Hepatocyte (in vitro differentiated cells): Measurements from ENCODE around the gene SERPINA3. TPM values are rescaled to one million over a fixed set of nuclear protein-coding genes. Genes with fewer than 3 reads are reported as not detected.
A peak's percentile ranks its signal among the peaks of the same experiment; 100 is the strongest.
"Not testable (repeated sequence)": the region's sequence is repeated elsewhere in the genome, so short reads cannot be mapped to it uniquely, and the experiment has no call there.

Experiments
- DNase-seq: peaks from one replicate; pipeline ENCODE4 v3.0.0-alpha.2; 2016; ENCODE audit warnings: low spot score
- H2AFZ ChIP-seq: fragments of 200-600 bp; sonication (generic); 2 replicates; pipeline ENCODE4 v1.6.0; 2016; ENCODE audit warnings: antibody characterized with exemption, mild to moderate bottlenecking
- H3K27ac ChIP-seq: fragments of 200-600 bp; sonication (generic); 2 replicates; pipeline ENCODE4 v1.5.1; 2016; ENCODE audit warnings: mild to moderate bottlenecking
- H3K27me3 ChIP-seq: fragments of 200-600 bp; sonication (generic); 2 replicates; pipeline ENCODE4 v1.6.1; 2016
- H3K36me3 ChIP-seq: fragments of 200-600 bp; sonication (generic); replicated peaks from 2 replicates; pipeline ENCODE4 v1.5.1; 2016; ENCODE audit warnings: low read depth; ENCODE audit not compliant: insufficient read depth
- H3K4me1 ChIP-seq: fragments of 200-600 bp; sonication (generic); 2 replicates; pipeline ENCODE4 v1.5.1; 2016; ENCODE audit warnings: mild to moderate bottlenecking, moderate library complexity; ENCODE audit not compliant: insufficient read depth
- H3K4me2 ChIP-seq: fragments of 200-600 bp; sonication (generic); 2 replicates; pipeline ENCODE4 v1.6.0; 2016
- H3K4me3 ChIP-seq: fragments of 200-600 bp; sonication (generic); 2 replicates; pipeline ENCODE4 v1.5.1; 2016; ENCODE audit warnings: mild to moderate bottlenecking
- H3K79me2 ChIP-seq: fragments of 200-600 bp; sonication (generic); 2 replicates; pipeline ENCODE4 v1.6.0; 2017; ENCODE audit warnings: mild to moderate bottlenecking
- H3K9me2 ChIP-seq: fragments of 200-600 bp; sonication (generic); replicated peaks from 2 replicates; pipeline ENCODE4 v1.6.0; 2017; ENCODE audit warnings: mild to moderate bottlenecking; ENCODE audit not compliant: insufficient read depth
- H3K9me3 ChIP-seq: fragments of 200-600 bp; sonication (generic); 2 replicates; pipeline ENCODE4 v1.5.1; 2016; ENCODE audit warnings: low read depth, mild to moderate bottlenecking
- H4K20me1 ChIP-seq: fragments of 200-600 bp; sonication (generic); 2 replicates; pipeline ENCODE4 v1.6.0; 2016; ENCODE audit warnings: mild to moderate bottlenecking; ENCODE audit not compliant: insufficient read depth, poor library complexity, severe bottlenecking
- EZH2 ChIP-seq: fragments of 200-600 bp; sonication (generic); IDR thresholded peaks from 2 replicates; pipeline ENCODE4 v1.6.1; 2016; ENCODE audit warnings: antibody characterized with exemption, mild to moderate bottlenecking, borderline replicate concordance
- EZH2phosphoT487 ChIP-seq: fragments of 200-600 bp; sonication (generic); IDR thresholded peaks from one replicate; pipeline ENCODE4 v1.6.1; 2018; ENCODE audit warnings: antibody characterized with exemption, mild to moderate bottlenecking, low read depth, moderate library complexity; ENCODE audit not compliant: unreplicated experiment, severe bottlenecking
- WGBS: methylation state at CpG from one replicate; pipeline ENCODE4 v1.1.6; 2016; ENCODE audit warnings: low lambda C conversion rate; ENCODE audit errors: missing lambda C conversion rate; 5-methylcytosine and 5-hydroxymethylcytosine counted together
- polyA plus RNA-seq: library from polyadenylated mRNA; unstranded; fragments of >200 nt; fragmentation: Nextera tagmentation; extraction: Ambion mirVana; gene quantifications from 2 replicates; pipeline ENCODE4 v1.2.1, GENCODE V29; 2016
- total RNA-seq: library from RNA; depleted of rRNA; stranded (reverse); fragments of >200 nt; gene quantifications from 2 replicates; pipeline ENCODE4 v1.2.3, GENCODE V29; 2014
- TF ChIP-seq, protein P1 (sequence below): fragments of 200-600 bp; sonication (generic); IDR thresholded peaks from 2 replicates; pipeline ENCODE4 v1.5.1; 2016; ENCODE audit warnings: antibody characterized with exemption, mild to moderate bottlenecking; ENCODE audit not compliant: poor library complexity

Gene SERPINA3
- total and polyA plus RNA-seq, 2 experiments from 2014 or later: 359 to 457 TPM

DNA sequence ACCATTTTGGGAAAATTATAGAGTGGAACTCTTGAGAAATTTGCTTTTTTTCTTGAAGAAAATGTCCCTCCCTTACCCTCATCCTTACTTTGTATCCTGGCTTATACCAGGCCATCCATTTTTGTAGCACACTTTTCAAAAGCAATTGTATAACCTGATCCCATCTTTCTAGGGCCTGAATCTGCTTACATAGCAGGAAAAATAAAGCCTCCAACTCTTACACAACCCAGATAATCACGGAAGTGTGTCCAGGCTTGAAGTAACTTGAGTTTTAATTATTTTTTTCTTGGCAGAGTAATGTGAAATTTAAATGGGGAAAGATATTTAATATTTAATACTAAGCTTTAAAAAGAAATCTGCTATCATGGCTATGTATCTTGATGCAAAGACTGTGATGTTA, 23.0 kb downstream of the SERPINA3 start:
- H3K4me2 ChIP-seq: no peak overlapping the region
- no peaks in the 10 kb centered on the region for H3K36me3 ChIP-seq
- H3K4me3 ChIP-seq: no peak overlapping the region
- H3K9me3 ChIP-seq: no peaks in the 10 kb centered on the region
- TF ChIP-seq, protein P1, sequence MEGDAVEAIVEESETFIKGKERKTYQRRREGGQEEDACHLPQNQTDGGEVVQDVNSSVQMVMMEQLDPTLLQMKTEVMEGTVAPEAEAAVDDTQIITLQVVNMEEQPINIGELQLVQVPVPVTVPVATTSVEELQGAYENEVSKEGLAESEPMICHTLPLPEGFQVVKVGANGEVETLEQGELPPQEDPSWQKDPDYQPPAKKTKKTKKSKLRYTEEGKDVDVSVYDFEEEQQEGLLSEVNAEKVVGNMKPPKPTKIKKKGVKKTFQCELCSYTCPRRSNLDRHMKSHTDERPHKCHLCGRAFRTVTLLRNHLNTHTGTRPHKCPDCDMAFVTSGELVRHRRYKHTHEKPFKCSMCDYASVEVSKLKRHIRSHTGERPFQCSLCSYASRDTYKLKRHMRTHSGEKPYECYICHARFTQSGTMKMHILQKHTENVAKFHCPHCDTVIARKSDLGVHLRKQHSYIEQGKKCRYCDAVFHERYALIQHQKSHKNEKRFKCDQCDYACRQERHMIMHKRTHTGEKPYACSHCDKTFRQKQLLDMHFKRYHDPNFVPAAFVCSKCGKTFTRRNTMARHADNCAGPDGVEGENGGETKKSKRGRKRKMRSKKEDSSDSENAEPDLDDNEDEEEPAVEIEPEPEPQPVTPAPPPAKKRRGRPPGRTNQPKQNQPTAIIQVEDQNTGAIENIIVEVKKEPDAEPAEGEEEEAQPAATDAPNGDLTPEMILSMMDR: no peak
- TF ChIP-seq EZH2 (no peak), EZH2phosphoT487 (no peak)
- H4K20me1 ChIP-seq: no peaks in the 10 kb centered on the region
- no peak for DNase-seq
- H3K27me3 ChIP-seq: no peaks in the 10 kb centered on the region
- H3K79me2 ChIP-seq: no peaks in the 10 kb centered on the region
- H3K4me1 ChIP-seq: no peaks in the 10 kb centered on the region
- no peak overlapping the region for H3K27ac ChIP-seq
- H2AFZ ChIP-seq: no peak overlapping the region
- 45% methylated on average over 1 of the region's 1 CpG for WGBS
- H3K9me2 ChIP-seq: no peaks in the 10 kb centered on the region

DNA sequence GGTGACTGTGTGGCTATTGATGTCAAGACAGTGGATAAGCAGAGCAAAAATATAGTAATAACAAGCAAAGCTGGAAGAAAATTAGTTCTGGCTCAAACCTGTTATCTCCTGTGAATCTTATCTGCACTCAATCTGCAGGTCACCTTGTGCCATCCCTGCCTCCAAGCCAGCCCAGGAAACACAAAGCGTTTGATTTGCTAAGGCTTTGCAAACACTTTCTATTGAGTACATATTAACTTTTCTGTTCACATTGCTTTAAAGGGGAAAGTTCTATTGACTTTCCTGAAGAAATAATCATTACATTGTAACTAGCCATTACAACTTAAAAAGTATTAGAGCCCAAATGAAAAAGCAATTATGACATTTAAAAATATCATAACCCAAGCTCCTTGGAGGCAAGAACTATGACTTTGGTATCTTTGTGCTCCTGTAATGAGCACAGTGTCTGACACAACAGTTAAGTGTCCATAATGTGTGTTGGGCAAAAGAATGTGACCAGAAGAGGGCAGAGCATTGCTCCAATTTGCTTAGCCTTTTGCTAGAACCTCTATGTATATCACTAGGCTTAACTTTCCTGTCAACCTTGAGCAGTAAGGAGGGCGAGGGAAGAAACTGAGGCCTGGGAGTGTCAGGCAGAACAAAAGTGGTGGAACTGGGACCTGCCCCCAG, 24.7 kb downstream of the SERPINA3 start:
- 52% methylated on average over 2 of the region's 2 CpGs for WGBS
- no peaks in the 10 kb centered on the region for H3K4me1 ChIP-seq
- H3K9me3 ChIP-seq: no peaks in the 10 kb centered on the region
- H3K27me3 ChIP-seq: no peaks in the 10 kb centered on the region
- H4K20me1 ChIP-seq: no peaks in the 10 kb centered on the region
- H3K4me3 ChIP-seq: no peak overlapping the region
- no peak overlapping the region for H2AFZ ChIP-seq
- H3K36me3 ChIP-seq: no peaks in the 10 kb centered on the region
- TF ChIP-seq EZH2 (no peak), EZH2phosphoT487 (peak; percentile 80)
- TF ChIP-seq, protein P1: peak; percentile 36
- no peak overlapping the region for H3K27ac ChIP-seq
- no peak for DNase-seq
- no peaks in the 10 kb centered on the region for H3K9me2 ChIP-seq
- no peaks in the 10 kb centered on the region for H3K79me2 ChIP-seq
- no peak overlapping the region for H3K4me2 ChIP-seq

DNA sequence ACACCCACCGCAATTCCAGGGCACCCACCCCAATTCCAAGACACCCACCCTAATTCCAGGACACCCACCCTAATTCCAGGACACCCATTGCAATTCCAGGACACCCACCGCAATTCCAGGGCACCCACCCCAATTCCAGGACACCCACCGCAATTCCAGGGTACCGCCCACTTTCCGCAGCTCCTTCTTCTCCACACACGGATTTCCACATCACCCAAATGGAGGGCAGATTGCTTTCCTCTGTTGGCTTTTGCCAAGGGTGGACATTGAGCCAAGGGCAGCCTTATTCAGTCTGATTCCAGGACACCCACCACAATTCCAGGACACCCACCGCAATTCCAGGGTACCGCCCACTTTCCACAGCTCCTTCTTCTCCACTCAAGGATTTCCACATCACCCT, 25.6 kb downstream of the SERPINA3 start:
- not testable (repeated sequence) for H3K4me1 ChIP-seq, H3K4me3 ChIP-seq, H4K20me1 ChIP-seq, H3K4me2 ChIP-seq, H2AFZ ChIP-seq, H3K36me3 ChIP-seq, H3K27me3 ChIP-seq, DNase-seq, H3K27ac ChIP-seq, H3K79me2 ChIP-seq, H3K9me2 ChIP-seq, H3K9me3 ChIP-seq
- 96% methylated on average over 7 of the region's 8 CpGs for WGBS

DNA sequence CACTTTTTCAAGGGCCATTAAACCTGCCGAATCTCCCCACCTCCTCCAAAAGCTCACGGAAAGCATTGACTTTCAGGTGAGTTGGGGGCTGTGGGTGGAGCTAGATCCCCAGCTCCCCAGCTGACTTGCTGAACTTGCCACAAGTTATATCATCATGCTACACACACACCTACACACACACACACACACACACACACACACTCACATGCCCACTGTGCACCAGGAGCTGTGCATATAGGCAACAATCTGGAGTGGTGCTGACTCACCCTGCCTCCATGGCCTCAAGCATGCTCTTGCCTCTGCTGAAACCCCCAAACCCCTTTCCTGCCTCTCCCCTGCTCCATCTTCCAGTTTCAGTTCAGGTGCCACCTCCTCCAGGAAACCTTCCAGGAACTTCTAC, 26.1 kb downstream of the SERPINA3 start:
- no peak overlapping the region for H3K27ac ChIP-seq
- no peaks in the 10 kb centered on the region for H4K20me1 ChIP-seq
- H2AFZ ChIP-seq: no peak overlapping the region
- TF ChIP-seq EZH2 (no peak), EZH2phosphoT487 (no peak)
- TF ChIP-seq, protein P1: no peak
- 77% methylated on average over 2 of the region's 2 CpGs for WGBS
- H3K27me3 ChIP-seq: no peaks in the 10 kb centered on the region
- H3K9me3 ChIP-seq: no peaks in the 10 kb centered on the region
- no peak overlapping the region for H3K4me3 ChIP-seq
- no peak overlapping the region for H3K4me2 ChIP-seq
- H3K4me1 ChIP-seq: no peaks in the 10 kb centered on the region
- no peaks in the 10 kb centered on the region for H3K36me3 ChIP-seq
- no peaks in the 10 kb centered on the region for H3K9me2 ChIP-seq
- H3K79me2 ChIP-seq: no peaks in the 10 kb centered on the region
- DNase-seq: no peak
